ENCODE measurements around the gene UBE2M.
"Not testable (repeated sequence)": the region's sequence is repeated elsewhere in the genome, so short reads cannot be mapped to it uniquely, and the experiment has no call there.

The UBE2M gene

GRCh38 chr19:58511353-58512208 is 46.8 kb downstream of the UBE2M start, which contains the start of gene SLC27A5:
Gene SLC27A5, minus strand, starts transcription at chr19:58511992. Its CDS starts 37 bp downstream, at chr19:58511955.
- no peak for DNase-seq

GRCh38 chr19:58510084-58510862 is 48.1 kb downstream of the UBE2M start:
- no peak for DNase-seq

GRCh38 chr19:58509731-58510083 is 48.7 kb downstream of the UBE2M start:
- no peak for DNase-seq

GRCh38 chr19:58507602-58508223 is 50.7 kb downstream of the UBE2M start:
- DNase-seq = not testable (repeated sequence)
